Measurements from ENCODE around the gene BCAS3. TPM values are rescaled to one million over a fixed set of nuclear protein-coding genes. Genes with fewer than 3 reads are reported as not detected.
A peak's percentile ranks its signal among the peaks of the same experiment; 100 is the strongest.
"Not testable (repeated sequence)": the region's sequence is repeated elsewhere in the genome, so short reads cannot be mapped to it uniquely, and the experiment has no call there.

The BCAS3 gene
- total RNA-seq, 2 experiments from 2014 or later: 20.1 to 31.8 TPM

- Histone ChIP-seq H3K4me1 (ENCODE audit: insufficient read depth, low read length) (no peaks in the 10 kb centered on the region), H3K27ac (ENCODE audit: low read depth in 1 of 2, low read length in 2 of 2) (no peak overlapping the region), H3K27me3 (ENCODE audit: control insufficient read depth in 1 of 2, insufficient read depth in 2 of 2, low read length in 2 of 2) (no peaks in the 10 kb centered on the region), H3K4me3 (ENCODE audit: low read length) (no peak overlapping the region), H3K36me3 (ENCODE audit: insufficient read depth, low read length) (no peaks in the 10 kb centered on the region), H3K9me3 (ENCODE audit: control insufficient read depth in 1 of 2, insufficient read depth in 1 of 2, low read length in 2 of 2) (peaks cover 0 to 7% of the 10 kb centered on the region in 2 experiments)
- DNase-seq (no peak), ATAC-seq (ENCODE audit: poor library complexity) (no peak)
- CTCF ChIA-PET: interaction anchor here (0.7 kb wide), 1 partner anchor 253 kb away, joined by 3 read pairs; no protein-coding TSS in a partner anchor
- Mint-ChIP-seq H3K9me3 (peaks cover 8% of the 10 kb centered on the region), H3K27ac (no peak overlapping the region), H3K36me3 (ENCODE audit: low read depth) (peaks cover 39% of the 10 kb centered on the region), H3K27me3 (no peaks in the 10 kb centered on the region), H3K4me3 (no peak overlapping the region), H3K4me1 (ENCODE audit: low read depth) (no peaks in the 10 kb centered on the region)
- TF ChIP-seq CTCF (IDR thresholded peaks at IDR 0.05): no peak
- POLR2A ChIA-PET: no interaction called here
- intact Hi-C loops (cut with DNase I, micrococcal nuclease): no loop called here
These were observed 79.8 kb downstream of the BCAS3 start for GRCh38 chr17:60757437-60757836.

- H3K36me3 ChIP-seq (ENCODE audit: insufficient read depth, low read length): no peaks in the 10 kb centered on the region
- DNase-seq: no peak
- no peaks in the 10 kb centered on the region for H3K27me3 ChIP-seq (ENCODE audit: control insufficient read depth in 1 of 2, insufficient read depth in 2 of 2, low read length in 2 of 2)
- no peak overlapping the region for H3K27ac ChIP-seq (ENCODE audit: low read depth in 1 of 2, low read length in 2 of 2)
- H3K27me3 Mint-ChIP-seq: no peaks in the 10 kb centered on the region
- intact Hi-C loops (cut with DNase I, micrococcal nuclease): no loop called here
- no peaks in the 10 kb centered on the region for H3K4me1 ChIP-seq (ENCODE audit: insufficient read depth, low read length)
- H3K4me3 Mint-ChIP-seq: no peak overlapping the region
- H3K9me3 Mint-ChIP-seq: peaks cover 8% of the 10 kb centered on the region
- POLR2A ChIA-PET: no interaction called here
- no peak overlapping the region for H3K27ac Mint-ChIP-seq
- H3K4me1 Mint-ChIP-seq (ENCODE audit: low read depth): no peaks in the 10 kb centered on the region
- ATAC-seq (ENCODE audit: poor library complexity): no peak
- TF ChIP-seq CTCF (IDR thresholded peaks at IDR 0.05): no peak
- CTCF ChIA-PET: no interaction called here
- no peak overlapping the region for H3K4me3 ChIP-seq (ENCODE audit: low read length)
- H3K9me3 ChIP-seq (ENCODE audit: control insufficient read depth in 1 of 2, insufficient read depth in 1 of 2, low read length in 2 of 2): peaks cover 0 to 7% of the 10 kb centered on the region in 2 experiments
- peaks cover 47% of the 10 kb centered on the region for H3K36me3 Mint-ChIP-seq (ENCODE audit: low read depth)
These were observed 82.1 kb downstream of the BCAS3 start for GRCh38 chr17:60759756-60760155.

- DNase-seq; H3K9me3 Mint-ChIP-seq; POLR2A ChIA-PET; H3K4me1 Mint-ChIP-seq (ENCODE audit: low read depth); H3K4me3 ChIP-seq (ENCODE audit: low read length); ATAC-seq (ENCODE audit: poor library complexity); CTCF ChIA-PET; H3K27ac ChIP-seq (ENCODE audit: low read depth in 1 of 2, low read length in 2 of 2); H3K4me1 ChIP-seq (ENCODE audit: insufficient read depth, low read length); H3K27me3 ChIP-seq (ENCODE audit: control insufficient read depth in 1 of 2, insufficient read depth in 2 of 2, low read length in 2 of 2); intact Hi-C loops (cut with DNase I, micrococcal nuclease); H3K27me3 Mint-ChIP-seq; H3K4me3 Mint-ChIP-seq; H3K9me3 ChIP-seq (ENCODE audit: control insufficient read depth in 1 of 2, insufficient read depth in 1 of 2, low read length in 2 of 2); H3K36me3 ChIP-seq (ENCODE audit: insufficient read depth, low read length); H3K27ac Mint-ChIP-seq: not testable (repeated sequence)
- H3K36me3 Mint-ChIP-seq (ENCODE audit: low read depth): peaks cover 62% of the 10 kb centered on the region
These were observed 83.7 kb downstream of the BCAS3 start for GRCh38 chr17:60761301-60761700.

GRCh38 chr17:60766778-60767190 is 89.1 kb downstream of the BCAS3 start:
- Mint-ChIP-seq H3K9me3 (peaks cover 2% of the 10 kb centered on the region), H3K27ac (no peak overlapping the region), H3K4me3 (no peak overlapping the region), H3K4me1 (ENCODE audit: low read depth) (peaks cover 29% of the 10 kb centered on the region), H3K27me3 (no peaks in the 10 kb centered on the region), H3K36me3 (ENCODE audit: low read depth) (peaks cover 65% of the 10 kb centered on the region)
- Histone ChIP-seq H3K27ac (ENCODE audit: low read depth in 1 of 2, low read length in 2 of 2) (no peak overlapping the region), H3K9me3 (ENCODE audit: control insufficient read depth in 1 of 2, insufficient read depth in 1 of 2, low read length in 2 of 2) (peaks cover 0 to 10% of the 10 kb centered on the region in 2 experiments), H3K36me3 (ENCODE audit: insufficient read depth, low read length) (no peaks in the 10 kb centered on the region), H3K4me1 (ENCODE audit: insufficient read depth, low read length) (peaks cover 18% of the 10 kb centered on the region), H3K27me3 (ENCODE audit: control insufficient read depth in 1 of 2, insufficient read depth in 2 of 2, low read length in 2 of 2) (no peaks in the 10 kb centered on the region), H3K4me3 (ENCODE audit: low read length) (no peak overlapping the region)
- intact Hi-C loops (cut with DNase I, micrococcal nuclease): no loop called here
- no peak for TF ChIP-seq CTCF (IDR thresholded peaks at IDR 0.05)
- ATAC-seq (ENCODE audit: poor library complexity) (no peak), DNase-seq (peak in 5 of 14 experiments; percentile 4 to 43 (median 7))
- POLR2A ChIA-PET: no interaction called here
- CTCF ChIA-PET: no interaction called here
